NCI-H446 treated with DMSO at 0.1 percent for 48 hours (cell line): ENCODE results near the gene BPIFB3.
"Not testable (repeated sequence)": the region's sequence is repeated elsewhere in the genome, so short reads cannot be mapped to it uniquely, and the experiment has no call there.

Source experiments
- DNase-seq: peaks from one replicate; lab custom pipeline; 2025; lab: John Stamatoyannopoulos, UW

Gene BPIFB3

GRCh38 chr20:33030569-33030968, 23.1 kb upstream of the BPIFB3 start:
- no peak for DNase-seq

DNA sequence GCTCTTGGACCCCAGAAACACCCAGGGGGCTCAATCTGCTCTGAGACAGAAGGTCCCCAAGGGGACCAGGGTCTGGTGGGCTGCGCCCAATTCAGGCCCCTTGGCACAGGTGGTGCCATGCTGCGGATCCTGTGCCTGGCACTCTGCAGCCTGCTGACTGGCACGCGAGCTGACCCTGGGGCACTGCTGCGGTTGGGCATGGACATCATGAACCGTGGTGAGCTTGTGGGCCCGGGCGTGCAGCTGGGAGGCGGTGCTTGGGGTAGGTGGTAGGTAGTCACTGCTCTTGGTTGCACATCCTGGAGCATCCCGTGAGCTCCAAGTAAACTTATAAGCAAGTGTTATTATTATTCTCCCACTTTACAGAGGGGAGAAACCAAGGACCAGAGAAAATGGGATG, 22.2 kb upstream of the BPIFB3 start, which contains the start of gene BPIFB6:
BPIFB6 (plus strand) TSS at position 118 of the 400 bp plus-strand sequence; CDS start at position 118, 0 bp downstream.
- DNase-seq = no peak

DNA sequence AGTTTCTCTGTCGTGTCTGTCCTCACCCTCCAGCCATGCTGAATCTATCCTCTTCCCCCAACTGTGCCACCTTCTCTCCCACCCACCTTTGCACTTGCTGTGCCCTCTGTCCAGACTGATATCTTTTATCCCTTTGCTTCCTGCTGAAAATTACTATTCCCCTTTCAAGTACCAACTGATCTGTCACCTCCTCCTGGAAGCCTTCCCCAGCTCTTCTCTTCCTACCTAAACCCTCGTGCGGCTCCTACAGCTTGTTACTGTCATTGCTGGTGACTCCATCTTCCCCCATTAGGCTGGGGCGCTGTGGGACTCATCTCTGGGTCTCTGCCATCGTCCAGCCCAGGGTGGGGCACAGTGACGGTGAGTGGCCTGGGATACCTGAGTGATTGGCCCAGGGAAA, 21.1 kb upstream of the BPIFB3 start:
- DNase-seq = no peak

- no peak for DNase-seq
Observed at GRCh38 chr20:33033381-33033780, 20.3 kb upstream of the BPIFB3 start.

DNA sequence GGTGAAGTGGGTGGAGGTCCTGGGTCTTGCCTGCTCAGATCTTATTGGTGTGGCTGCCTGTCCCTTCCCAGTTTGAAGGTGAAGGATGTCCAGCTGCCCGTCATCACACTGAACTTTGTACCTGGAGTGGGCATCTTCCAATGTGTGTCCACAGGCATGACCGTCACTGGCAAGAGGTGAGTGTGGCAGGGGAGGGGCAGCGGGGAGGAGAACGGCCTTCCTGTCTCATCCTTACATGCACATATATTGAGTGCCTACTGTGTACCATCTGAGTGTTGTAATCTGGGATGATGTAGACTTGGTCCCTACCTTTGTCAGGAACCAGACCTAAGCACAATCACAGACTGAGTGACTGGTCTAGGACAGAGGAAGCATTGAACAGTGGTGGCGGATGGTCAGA, 19.6 kb upstream of the BPIFB3 start:
- no peak for DNase-seq

- DNase-seq = no peak
Observed at GRCh38 chr20:33034901-33035492, 18.7 kb upstream of the BPIFB3 start.

- no peak for DNase-seq
Observed at GRCh38 chr20:33037456-33037855, 16.2 kb upstream of the BPIFB3 start.

- no peak for DNase-seq
Observed at GRCh38 chr20:33038243-33038642, 15.5 kb upstream of the BPIFB3 start.

- DNase-seq = no peak
Observed at GRCh38 chr20:33042430-33042829, 11.3 kb upstream of the BPIFB3 start.

GRCh38 chr20:33042983-33043730, 10.5 kb upstream of the BPIFB3 start:
- no peak for DNase-seq

DNA sequence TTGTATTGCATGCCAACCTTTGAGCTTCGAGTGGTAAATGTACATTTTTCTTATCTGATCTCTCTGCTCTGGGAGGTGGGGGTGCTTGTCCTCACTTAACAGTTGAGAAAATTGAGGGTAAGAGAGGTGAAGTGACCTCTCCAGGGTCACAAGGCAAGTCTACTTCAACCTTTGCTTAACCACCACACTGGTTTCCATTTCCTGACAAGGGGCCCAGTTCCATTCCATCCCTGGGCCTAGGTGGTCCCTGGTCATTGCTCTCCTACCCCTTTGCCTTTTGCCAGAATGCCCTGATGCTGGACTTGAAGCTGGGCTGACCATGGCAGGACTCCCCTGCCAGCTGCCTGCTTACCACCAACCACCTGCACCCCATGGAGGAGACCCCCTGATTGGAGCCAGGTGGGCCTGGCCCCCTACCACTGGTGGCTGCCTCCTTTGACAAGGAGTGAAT, 9.9 kb upstream of the BPIFB3 start:
- no peak for DNase-seq

DNA sequence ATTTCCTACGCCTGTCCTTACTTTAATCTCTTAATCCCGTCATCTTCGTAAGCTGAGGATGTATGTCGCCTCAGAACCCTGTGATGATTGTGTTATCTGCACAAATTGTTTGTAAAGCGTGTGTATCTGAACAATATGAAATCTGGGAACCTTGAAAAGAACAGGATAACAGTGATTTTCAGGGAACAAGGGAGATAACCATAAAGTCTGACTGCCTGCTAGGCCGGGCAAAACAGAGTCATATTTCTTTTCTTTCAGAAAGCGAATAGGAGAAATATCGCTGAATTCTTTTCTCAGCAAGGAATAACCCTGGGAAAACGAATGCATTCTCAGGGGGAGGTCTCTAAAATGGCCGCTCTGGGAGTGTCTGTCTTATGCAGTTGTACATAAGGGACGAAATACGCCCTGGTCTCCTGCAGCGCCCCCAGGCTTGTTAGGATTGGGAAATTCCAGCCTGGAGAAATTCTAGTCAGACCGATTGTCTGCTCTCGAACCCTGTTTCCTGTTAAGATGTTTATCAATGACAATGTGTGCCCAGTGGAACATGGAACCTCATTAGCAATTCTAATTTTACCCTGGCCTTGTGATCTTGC, 8.5 kb upstream of the BPIFB3 start:
- DNase-seq = not testable (repeated sequence)

DNA sequence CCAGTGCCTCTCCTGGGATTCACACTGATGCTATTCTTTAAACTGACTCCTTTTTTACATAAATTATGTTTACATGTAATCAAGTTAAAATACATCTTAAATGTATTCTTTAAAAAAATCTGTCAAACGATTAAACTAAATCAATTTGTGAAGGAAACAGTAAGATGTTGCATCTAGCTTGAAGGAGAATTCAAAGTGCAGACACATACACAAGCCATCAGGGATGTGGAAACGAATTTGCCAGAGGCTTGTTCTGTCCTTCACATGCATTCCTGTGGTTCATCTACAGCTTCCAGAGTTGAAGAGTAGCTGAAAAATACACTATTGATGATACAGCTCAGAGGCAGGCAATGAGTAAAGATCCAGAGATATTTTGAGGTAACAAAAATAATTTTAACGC, 7.3 kb upstream of the BPIFB3 start:
- no peak for DNase-seq

DNA sequence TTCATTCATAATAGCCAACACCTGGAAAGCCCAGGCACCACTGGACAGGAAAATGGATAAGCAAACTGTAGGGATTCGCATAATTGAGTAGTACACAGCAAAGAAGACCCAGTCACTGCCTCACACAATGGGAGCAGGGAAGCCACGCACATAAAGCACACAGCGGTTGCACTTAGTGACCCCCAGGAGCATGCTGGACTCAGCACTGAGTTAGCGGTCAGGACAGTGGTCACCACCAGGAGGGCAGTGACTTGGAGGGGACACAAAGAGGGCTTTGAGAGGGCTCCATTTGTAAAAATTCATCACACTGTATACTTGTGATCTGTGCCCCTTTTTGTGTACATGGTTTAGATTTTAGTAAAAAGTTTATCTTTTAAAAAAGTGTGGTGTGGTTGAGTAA, 2.4 kb upstream of the BPIFB3 start:
- no peak for DNase-seq

DNA sequence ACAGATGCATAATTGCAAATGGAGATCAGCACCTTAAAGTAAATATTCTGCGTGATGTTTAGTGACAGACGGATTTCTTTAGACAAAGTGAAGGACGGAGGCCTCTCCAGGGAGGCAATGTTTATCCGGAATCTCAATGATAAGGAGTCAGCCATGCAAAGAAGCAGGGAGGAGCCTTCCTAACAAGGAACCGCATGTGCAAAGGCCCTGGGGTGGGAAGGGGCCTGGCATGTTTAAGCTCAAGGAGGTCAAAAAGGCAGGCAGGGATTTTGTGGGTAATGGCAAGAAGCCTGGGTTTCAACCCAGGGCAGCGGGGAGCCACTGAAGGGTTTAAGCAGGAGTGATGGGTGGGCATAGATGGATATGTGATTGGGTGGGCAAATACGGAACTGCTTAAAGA, 678 bp downstream of the BPIFB3 start:
- DNase-seq = no peak

DNA sequence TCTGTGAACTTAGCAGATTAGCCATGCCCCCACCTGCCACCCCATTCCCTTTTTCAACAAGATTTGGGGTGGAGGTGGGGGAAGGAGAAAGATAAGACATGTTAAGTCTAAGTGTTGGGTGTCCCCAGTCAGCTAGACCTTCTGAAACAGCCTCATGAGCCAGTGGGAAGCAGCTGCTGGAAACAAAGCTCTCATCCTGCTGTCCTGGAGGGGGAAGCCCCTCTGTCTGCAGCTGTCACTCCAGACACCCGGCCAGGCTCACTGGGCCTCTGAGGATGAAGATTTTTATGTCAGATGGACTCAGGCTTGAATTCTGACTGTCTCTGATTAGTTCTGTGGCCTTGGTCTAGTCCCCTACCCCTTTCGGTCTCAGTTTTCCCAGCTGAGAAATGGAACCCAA, 1.1 kb downstream of the BPIFB3 start:
- DNase-seq = no peak

GRCh38 chr20:33059136-33059535, 5.4 kb downstream of the BPIFB3 start:
- DNase-seq = no peak

DNA sequence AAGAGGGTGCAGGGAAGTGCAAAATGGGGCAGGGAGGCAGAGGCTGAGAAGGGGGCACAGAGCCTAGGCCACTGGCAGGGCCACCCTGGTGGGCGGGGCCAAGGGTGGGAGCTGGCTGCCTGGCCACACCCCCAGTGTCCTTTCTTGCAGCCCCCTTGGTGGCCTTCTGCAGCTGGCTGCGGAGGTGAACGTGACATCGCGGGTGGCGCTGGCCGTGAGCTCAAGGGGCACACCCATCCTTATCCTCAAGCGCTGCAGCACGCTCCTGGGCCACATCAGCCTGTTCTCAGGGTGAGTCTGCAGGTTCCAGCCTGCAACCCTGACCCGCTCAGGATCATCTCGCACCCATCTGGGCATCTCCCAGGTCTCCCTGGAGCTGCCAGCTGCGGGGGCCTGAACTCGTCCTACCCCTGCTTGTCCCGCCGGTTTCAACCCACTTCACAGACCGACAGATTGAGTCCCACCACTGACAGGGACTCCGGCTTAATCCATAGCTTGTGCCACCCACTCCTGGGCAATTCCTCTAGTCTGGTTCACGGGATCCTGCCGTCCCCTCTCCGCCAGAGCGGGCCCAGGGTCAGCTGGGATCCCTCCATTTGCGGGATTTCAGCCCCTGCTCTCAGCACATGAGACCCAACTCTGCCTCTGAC, 6.2 kb downstream of the BPIFB3 start:
- DNase-seq = no peak

DNA sequence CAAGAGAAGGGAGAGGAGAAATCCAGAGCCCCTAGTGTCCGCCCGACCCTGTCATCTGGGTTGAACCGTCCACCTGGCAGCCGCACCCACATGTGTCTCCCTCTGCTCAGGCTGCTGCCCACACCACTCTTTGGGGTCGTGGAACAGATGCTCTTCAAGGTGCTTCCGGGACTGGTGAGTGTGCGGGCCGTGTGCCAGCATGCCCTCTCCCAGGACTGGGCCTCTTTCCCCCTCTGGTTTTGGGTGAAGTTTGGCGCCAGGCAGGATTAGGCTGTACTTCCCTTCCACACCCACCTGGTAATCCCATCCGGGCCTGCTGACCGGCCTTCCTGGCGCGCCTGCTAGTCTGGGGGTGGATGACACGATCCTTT, 7.9 kb downstream of the BPIFB3 start:
- no peak for DNase-seq

DNA sequence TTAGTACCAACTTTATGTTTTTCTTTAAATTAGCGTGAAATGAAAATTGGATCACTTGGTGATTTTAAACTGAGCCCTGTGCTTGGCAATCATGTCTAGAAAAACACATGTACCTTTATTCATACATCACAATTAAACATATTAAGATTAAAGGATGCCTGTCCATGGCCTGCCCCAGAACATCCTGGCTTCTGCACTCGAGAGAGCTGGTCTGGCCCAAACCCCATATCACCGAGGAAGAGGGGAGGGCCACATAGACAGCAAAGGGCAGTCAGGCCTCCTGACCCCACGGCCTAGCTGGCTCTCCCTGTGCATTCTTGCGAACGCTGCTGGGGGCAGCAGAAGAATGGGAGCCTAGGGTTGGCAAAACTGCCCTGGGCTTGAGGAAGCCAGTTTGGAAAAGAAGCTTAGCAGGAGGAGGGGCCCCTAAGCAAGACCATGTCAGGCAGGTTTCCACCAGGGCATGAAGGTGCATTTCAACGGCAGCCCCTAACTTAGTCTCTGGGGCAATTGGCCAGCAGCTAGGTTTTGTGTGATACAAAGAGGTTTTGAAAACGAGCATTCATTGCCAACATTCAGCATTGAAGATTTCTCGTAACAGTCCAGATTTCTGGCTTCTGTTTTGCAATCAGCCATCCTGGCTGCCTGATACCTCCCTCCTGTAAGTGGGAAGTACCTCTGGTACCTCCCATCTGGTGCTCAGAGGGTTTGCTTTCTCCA, 8.6 kb downstream of the BPIFB3 start:
- no peak for DNase-seq

DNA sequence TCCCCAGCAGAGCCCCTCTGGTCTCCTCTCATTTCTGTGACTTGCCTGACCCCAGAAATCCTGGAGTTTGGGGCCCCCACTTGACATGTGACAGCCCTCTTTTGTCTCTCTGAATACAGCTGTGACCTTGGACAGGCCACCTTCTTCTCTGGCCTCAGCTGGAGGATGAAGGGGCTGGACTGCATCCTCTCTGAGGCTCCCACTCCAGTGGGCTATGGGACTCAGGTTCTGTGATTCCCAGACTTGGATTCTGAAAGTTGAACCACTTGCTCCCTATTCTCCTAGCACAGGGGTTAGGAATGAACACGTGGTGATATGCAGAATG, 9.1 kb downstream of the BPIFB3 start:
- no peak for DNase-seq

DNA sequence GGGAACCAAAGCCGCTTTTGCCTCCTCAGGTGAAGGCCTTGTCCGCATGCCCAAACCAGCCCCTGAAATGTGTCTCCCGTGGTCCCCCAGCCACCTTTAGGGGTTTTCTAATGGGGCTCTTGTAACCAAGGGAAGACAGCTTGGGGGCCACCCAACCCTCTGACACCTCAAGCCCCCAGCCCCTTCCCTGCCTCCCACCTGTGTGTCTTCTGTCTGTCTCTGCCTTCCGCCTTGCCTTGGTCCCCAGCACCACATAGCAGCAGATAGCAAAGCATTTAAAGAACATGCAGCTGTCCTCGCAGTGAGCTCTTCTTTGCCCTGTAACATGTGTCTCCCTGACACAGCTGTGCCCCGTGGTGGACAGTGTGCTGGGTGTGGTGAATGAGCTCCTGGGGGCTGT, 9.6 kb downstream of the BPIFB3 start:
- no peak for DNase-seq
